Duodenal mucosa (tissue), 2 donors: ENCODE results near the gene CEACAM18.

Experiments used
- H3K27ac ChIP-seq: one replicate; pipeline ENCODE4 v1.7.0; 2013; ENCODE audit warnings: low read depth, low read length
- H3K27me3 ChIP-seq, 2 donors: one replicate each; pipeline ENCODE4 v1.7.0; 2013; ENCODE audit warnings: low read length in 2 of 2, control low read depth in 1 of 2; ENCODE audit not compliant: insufficient read depth in 2 of 2, control insufficient read depth in 1 of 2
- H3K36me3 ChIP-seq, 2 donors: one replicate each; pipeline ENCODE4 v1.7.0; 2013; ENCODE audit warnings: low read length in 2 of 2, control low read depth in 1 of 2; ENCODE audit not compliant: insufficient read depth in 2 of 2, control insufficient read depth in 1 of 2
- H3K4me1 ChIP-seq, 2 donors: one replicate each; pipeline ENCODE4 v1.7.0; 2013; ENCODE audit warnings: low read length in 2 of 2, control low read depth in 1 of 2; ENCODE audit not compliant: insufficient read depth in 2 of 2, control insufficient read depth in 1 of 2
- H3K4me3 ChIP-seq, 2 donors: one replicate each; pipeline ENCODE4 v1.7.0; 2013; ENCODE audit warnings: low read length in 2 of 2, low read depth in 1 of 2
- H3K9ac ChIP-seq, 2 donors: one replicate each; pipeline ENCODE4 v1.7.0; 2013; ENCODE audit warnings: low read length in 2 of 2, low read depth in 1 of 2
- H3K9me3 ChIP-seq, 2 donors: one replicate each; pipeline ENCODE4 v1.7.0; 2013; ENCODE audit warnings: low read length in 2 of 2, control low read depth in 1 of 2; ENCODE audit not compliant: control insufficient read depth in 1 of 2

The CEACAM18 gene

DNA sequence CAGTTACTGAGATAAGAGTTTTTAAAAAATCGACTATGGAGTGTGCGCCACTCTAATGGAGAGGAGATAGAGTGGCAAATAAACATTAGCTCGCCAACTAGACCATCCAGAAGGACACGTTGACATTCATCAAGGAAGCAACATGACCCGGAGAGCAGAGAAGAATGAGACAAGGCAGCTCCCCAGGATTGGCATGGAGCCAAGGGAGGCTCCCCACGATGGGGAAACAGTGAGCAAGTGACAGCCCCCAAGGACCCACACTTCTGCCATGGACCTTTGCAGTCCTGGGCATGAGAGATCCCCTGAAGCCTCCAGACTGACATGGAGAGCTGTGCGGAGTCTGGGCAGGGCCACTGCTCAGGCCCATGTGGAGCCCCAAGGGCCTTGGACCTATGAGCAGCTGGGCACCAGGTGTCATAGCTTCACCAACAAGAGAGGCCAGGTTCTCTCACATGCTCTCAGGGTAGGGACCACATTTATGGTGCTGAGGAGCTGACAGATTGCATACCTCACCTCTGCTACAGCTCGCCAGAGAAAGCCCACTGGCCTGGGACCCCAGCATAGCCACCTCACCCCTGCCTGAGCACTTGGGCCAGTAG, 46.4 kb downstream of the CEACAM18 start:
- Histone ChIP-seq H3K27ac (no peak overlapping the region), H3K36me3 (no peaks in the 10 kb centered on the region), H3K27me3 (peaks cover 0 to 3% of the 10 kb centered on the region in 2 donors), H3K4me3 (no peak overlapping the region), H3K9ac (no peak overlapping the region), H3K9me3 (no peaks in the 10 kb centered on the region), H3K4me1 (no peaks in the 10 kb centered on the region)

DNA sequence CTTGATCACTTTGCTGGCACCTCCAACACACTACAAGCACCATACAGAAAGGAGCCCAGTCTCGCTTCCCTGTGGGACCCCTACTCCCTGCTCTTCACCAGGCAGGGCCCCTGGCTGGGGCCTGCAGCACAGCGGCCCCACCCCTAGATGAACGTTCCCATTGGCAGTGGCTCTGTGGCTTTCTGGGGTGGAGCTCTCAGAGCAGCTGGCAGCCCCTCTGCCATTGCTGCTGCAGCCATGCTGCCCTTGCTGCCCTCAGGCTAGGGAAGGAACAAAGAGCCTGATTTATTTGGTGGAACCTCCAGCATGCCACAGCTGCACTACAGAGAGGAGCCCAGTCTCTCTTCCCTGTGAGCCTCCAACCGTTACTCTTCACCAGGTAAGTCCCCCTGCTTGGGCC, 47.3 kb downstream of the CEACAM18 start:
- H3K27me3 ChIP-seq = peaks cover 0 to 3% of the 10 kb centered on the region in 2 donors
- no peak overlapping the region for H3K9ac ChIP-seq
- H3K36me3 ChIP-seq = no peaks in the 10 kb centered on the region
- H3K4me3 ChIP-seq = no peak overlapping the region
- no peaks in the 10 kb centered on the region for H3K9me3 ChIP-seq
- H3K4me1 ChIP-seq = no peaks in the 10 kb centered on the region
- H3K27ac ChIP-seq = no peak overlapping the region

DNA sequence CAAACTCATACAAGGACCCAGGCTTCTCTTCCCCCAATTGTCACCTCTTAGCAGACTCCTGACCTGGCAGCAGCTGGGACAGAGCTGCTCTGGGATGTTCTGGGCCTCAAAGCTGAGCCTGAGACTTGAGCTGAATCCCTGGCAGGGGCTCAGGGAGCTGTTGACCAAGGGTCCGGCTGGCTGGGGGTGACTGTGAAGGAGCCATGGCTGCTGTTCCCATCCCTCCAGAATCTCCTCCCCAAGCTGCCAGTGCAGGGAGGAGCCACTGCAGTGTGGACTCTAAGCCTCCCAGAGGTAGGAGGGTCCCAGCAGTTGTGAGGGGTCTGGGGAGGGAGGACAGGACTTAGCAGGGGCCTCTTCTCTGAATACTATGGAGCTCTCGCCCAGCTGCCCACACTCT, 51.0 kb downstream of the CEACAM18 start:
- peaks cover 0 to 3% of the 10 kb centered on the region in 2 donors for H3K27me3 ChIP-seq
- H3K9me3 ChIP-seq = no peaks in the 10 kb centered on the region
- no peaks in the 10 kb centered on the region for H3K36me3 ChIP-seq
- H3K27ac ChIP-seq = no peak overlapping the region
- no peaks in the 10 kb centered on the region for H3K4me1 ChIP-seq
- H3K4me3 ChIP-seq = no peak overlapping the region
- no peak overlapping the region for H3K9ac ChIP-seq

DNA sequence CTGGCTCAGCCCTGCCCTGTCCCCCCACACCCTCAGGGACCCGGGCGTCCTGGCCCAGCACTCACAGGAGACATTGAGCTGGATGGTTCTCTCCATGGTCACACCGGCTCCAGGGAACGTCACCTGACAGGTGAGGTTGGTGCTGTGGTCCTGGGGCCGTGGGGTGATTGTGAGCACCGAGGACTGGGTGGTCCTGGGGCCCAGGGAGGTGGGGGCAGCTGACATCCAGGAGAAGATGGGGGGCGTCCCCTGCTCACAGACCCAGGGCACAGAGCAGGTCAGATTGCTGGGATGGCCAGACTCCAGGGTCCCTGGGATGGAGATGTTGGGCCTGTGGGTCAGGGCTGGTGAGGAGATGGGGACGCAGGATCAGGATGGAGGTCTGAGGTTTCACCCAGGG, 52.3 kb downstream of the CEACAM18 start:
- H3K27me3 ChIP-seq = peaks cover 0 to 3% of the 10 kb centered on the region in 2 donors
- H3K9me3 ChIP-seq = no peaks in the 10 kb centered on the region
- H3K4me3 ChIP-seq = no peak overlapping the region
- no peaks in the 10 kb centered on the region for H3K4me1 ChIP-seq
- no peak overlapping the region for H3K9ac ChIP-seq
- H3K36me3 ChIP-seq = no peaks in the 10 kb centered on the region
- H3K27ac ChIP-seq = no peak overlapping the region

DNA sequence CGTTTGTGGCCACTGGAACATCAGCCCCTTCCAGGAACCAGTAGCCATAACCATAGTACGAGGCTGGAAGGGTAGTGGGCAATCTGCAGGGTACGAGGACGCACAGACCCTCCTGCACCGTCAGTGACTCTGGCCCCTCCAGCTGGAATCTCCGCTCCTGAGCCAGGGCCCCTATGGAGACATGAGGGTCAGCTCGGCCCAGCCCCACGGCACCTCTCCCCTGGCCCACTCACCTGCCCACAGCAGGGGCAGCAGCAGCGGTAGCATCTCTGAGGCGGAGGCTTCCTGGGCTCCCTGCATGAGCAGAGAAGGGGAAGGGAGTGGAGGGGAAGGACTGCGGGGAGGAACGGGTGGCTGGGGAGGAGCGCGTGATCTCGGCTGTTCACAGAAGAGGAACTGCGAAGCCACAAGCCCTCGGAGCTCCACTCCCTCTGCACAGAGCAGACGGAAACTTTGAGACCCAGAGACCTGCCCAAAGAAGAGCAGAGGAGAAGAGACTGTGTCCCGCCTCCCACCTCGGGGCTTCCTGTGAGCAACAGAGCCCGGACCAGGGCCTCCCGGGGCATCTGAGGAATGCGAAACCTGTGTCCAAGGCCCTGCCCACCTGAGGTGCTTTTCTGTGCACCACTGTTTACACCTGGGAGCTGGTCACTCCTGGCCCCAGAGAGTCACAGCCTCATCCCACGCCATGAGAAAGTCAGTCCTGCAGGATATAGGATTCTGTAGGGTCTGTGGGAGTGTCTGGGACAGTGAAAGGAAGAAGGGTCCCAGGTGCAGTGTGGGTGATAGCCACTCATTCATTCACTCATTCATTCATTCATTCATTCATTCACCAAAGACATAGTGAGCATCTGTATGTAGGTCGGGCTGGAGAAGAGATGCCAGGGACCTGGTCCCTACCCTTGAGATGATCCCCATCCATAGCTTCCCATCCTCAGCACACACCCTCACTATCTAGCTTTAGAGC, 53.3 kb downstream of the CEACAM18 start, which contains the start of gene SIGLEC6:
SIGLEC6 (minus strand) TSS at position 322 of the 967 bp plus-strand sequence; CDS start at position 300, 22 bp downstream.
- H3K27ac ChIP-seq = no peak within 1 kb of the TSS
- H3K9ac ChIP-seq = no peak within 1 kb of the TSS
- no peaks in the 10 kb centered on the region for H3K4me1 ChIP-seq
- H3K9me3 ChIP-seq = no peaks in the 10 kb centered on the region
- H3K36me3 ChIP-seq = no peaks in the 10 kb centered on the region
- H3K4me3 ChIP-seq = no peak within 1 kb of the TSS
- H3K27me3 ChIP-seq = peaks cover 0 to 3% of the 10 kb centered on the region in 2 donors

DNA sequence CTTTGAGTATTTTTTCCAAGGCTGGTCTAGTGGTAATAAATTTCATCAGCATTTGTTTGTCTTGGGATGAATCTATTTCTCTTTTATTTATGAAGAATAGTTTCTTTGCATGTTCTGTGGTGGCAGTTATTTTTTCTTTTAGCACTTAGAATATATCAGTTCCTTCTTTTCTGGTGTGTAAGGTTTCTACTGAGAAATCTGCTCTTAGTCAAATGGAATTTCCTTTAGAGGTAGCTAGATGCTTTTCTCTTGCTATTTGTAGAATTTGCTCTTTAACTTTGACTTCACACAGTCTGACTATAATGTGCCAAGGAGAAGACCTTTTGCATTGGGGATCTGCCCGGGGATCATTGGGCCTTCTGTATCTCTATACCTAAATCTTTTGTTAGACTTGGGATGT, 57.2 kb downstream of the CEACAM18 start:
- no peaks in the 10 kb centered on the region for H3K9me3 ChIP-seq
- no peak overlapping the region for H3K27ac ChIP-seq
- H3K4me3 ChIP-seq = no peak overlapping the region
- no peaks in the 10 kb centered on the region for H3K4me1 ChIP-seq
- no peaks in the 10 kb centered on the region for H3K36me3 ChIP-seq
- no peak overlapping the region for H3K9ac ChIP-seq
- peaks cover 7 to 11% of the 10 kb centered on the region in 2 donors for H3K27me3 ChIP-seq

DNA sequence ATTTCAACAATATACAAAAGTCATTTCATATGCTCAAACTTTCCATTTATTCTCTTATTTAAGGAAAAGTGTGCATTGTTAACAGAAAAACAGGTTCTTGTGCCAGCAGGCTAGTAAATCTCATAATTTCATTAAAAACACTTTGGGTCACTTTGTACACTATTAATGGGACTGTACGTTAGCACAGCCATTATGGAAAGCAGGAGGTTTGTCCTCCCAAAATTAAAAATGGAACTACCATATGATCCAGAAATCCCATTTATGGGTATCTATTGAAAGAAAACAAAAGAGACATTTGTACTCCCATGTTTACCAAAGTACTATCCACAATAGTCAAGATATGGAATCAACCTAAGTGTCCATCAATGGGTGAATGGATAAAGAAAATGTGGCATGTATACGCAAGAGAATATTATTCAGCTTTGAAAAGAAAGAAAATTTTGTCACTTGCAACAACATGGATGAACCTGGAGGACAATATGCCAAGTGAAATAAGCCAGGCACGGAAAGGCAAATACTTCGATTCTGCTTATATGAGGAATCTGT, 61.6 kb downstream of the CEACAM18 start:
- no peaks in the 10 kb centered on the region for H3K9me3 ChIP-seq
- H3K27ac ChIP-seq = no peak overlapping the region
- peaks cover 7 to 13% of the 10 kb centered on the region in 2 donors for H3K27me3 ChIP-seq
- H3K4me1 ChIP-seq = no peaks in the 10 kb centered on the region
- no peak overlapping the region for H3K9ac ChIP-seq
- H3K36me3 ChIP-seq = no peaks in the 10 kb centered on the region
- H3K4me3 ChIP-seq = no peak overlapping the region
